Mesothelial cell of epicardium (in vitro differentiated cells): ENCODE data around the gene DNAJC16. TPM values are rescaled to one million over a fixed set of nuclear protein-coding genes. Genes with fewer than 3 reads are reported as not detected.

Experiments
- DNase-seq, 2 experiments: peaks; one replicate each; pipeline ENCODE4 v3.0.0; 2021; ENCODE audit warnings: low spot score in 2 of 2; ENCODE audit not compliant: unreplicated experiment in 2 of 2
- H3K27ac Mint-ChIP-seq: 2 replicates; pipeline ENCODE4 v1.8.0; 2021; ENCODE audit warnings: mixed read lengths
- H3K27me3 Mint-ChIP-seq: 2 replicates; pipeline ENCODE4 v1.8.0; 2021; ENCODE audit warnings: low read depth, mixed read lengths
- H3K36me3 Mint-ChIP-seq: 2 replicates; pipeline ENCODE4 v1.8.0; 2021; ENCODE audit warnings: mixed read lengths
- H3K4me1 Mint-ChIP-seq: 2 replicates; pipeline ENCODE4 v1.8.0; 2021; ENCODE audit warnings: mixed read lengths
- H3K4me3 Mint-ChIP-seq: 2 replicates; pipeline ENCODE4 v1.8.0; 2021; ENCODE audit warnings: mild to moderate bottlenecking, moderate library complexity, mixed read lengths
- H3K9me3 Mint-ChIP-seq: 2 replicates; pipeline ENCODE4 v1.8.0; 2021; ENCODE audit warnings: mixed read lengths
- total RNA-seq: library from RNA; stranded (reverse); gene quantifications from 3 replicates; pipeline ENCODE4 v1.2.1, GENCODE V29; 2021
- TF ChIP-seq, protein P1 (sequence below): fragments of 200-600 bp; sonication (generic); IDR thresholded peaks from one replicate; pipeline ENCODE4 v1.5.0; 2021; ENCODE audit warnings: antibody characterized with exemption; ENCODE audit not compliant: unreplicated experiment

DNAJC16 gene
- total RNA-seq, 1 donor from 2014 or later = 24.7 TPM

DNA sequence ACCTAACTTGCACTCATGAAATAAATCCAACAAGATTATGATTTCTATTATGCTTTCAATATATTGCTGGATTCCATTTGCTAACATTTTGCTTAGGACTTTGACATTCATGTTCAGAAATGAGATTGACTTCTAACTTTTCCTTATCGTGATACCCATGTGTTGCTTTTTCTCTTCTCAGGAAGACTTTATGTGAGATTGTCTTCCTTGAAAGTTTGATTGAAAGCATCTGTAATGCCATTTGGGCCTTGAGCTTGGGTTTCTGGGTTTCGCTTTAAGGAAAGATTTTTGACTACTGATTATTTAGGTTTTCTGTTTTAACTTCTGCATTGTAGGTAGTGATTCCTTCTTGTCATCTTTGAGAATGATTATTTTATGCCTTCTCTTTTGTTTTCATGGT is 30.4 kb downstream of the DNAJC16 start:
- Mint-ChIP-seq H3K27ac (no peak overlapping the region), H3K36me3 (peaks cover 15% of the 10 kb centered on the region), H3K9me3 (no peaks in the 10 kb centered on the region), H3K27me3 (no peaks in the 10 kb centered on the region), H3K4me1 (peaks cover 6% of the 10 kb centered on the region), H3K4me3 (no peak overlapping the region)
- TF ChIP-seq, protein P1, sequence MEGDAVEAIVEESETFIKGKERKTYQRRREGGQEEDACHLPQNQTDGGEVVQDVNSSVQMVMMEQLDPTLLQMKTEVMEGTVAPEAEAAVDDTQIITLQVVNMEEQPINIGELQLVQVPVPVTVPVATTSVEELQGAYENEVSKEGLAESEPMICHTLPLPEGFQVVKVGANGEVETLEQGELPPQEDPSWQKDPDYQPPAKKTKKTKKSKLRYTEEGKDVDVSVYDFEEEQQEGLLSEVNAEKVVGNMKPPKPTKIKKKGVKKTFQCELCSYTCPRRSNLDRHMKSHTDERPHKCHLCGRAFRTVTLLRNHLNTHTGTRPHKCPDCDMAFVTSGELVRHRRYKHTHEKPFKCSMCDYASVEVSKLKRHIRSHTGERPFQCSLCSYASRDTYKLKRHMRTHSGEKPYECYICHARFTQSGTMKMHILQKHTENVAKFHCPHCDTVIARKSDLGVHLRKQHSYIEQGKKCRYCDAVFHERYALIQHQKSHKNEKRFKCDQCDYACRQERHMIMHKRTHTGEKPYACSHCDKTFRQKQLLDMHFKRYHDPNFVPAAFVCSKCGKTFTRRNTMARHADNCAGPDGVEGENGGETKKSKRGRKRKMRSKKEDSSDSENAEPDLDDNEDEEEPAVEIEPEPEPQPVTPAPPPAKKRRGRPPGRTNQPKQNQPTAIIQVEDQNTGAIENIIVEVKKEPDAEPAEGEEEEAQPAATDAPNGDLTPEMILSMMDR = no peak
- no peak for DNase-seq

GRCh38 chr1:15557594-15557993 is 30.9 kb downstream of the DNAJC16 start:
- no peak for DNase-seq
- H3K4me1 Mint-ChIP-seq = peaks cover 6% of the 10 kb centered on the region
- no peak overlapping the region for H3K4me3 Mint-ChIP-seq
- TF ChIP-seq, protein P1 = no peak
- no peaks in the 10 kb centered on the region for H3K27me3 Mint-ChIP-seq
- H3K27ac Mint-ChIP-seq = no peak overlapping the region
- H3K36me3 Mint-ChIP-seq = peaks cover 20% of the 10 kb centered on the region
- H3K9me3 Mint-ChIP-seq = no peaks in the 10 kb centered on the region

DNA sequence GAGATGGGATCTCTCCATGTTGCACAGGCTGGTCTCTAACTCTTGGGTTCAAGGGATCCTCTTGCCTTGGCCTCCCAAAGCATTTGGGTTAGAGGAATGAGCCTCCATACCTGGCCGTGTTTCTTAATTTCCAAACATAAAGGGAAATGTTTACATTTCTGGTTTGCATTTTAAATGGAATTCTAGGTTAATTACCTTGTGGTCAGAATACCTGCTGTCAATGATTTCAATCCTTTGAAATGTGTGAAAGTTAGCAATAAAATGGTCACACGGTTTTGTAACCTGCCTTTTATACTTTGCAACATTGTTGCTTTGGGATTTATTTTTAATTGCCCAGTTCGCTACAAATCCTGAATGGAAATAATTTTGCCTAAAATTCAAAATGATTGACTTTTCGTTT is 31.9 kb downstream of the DNAJC16 start:
- no peaks in the 10 kb centered on the region for H3K9me3 Mint-ChIP-seq
- H3K27ac Mint-ChIP-seq = no peak overlapping the region
- no peaks in the 10 kb centered on the region for H3K27me3 Mint-ChIP-seq
- peaks cover 6% of the 10 kb centered on the region for H3K4me1 Mint-ChIP-seq
- no peak for DNase-seq
- peaks cover 23% of the 10 kb centered on the region for H3K36me3 Mint-ChIP-seq
- H3K4me3 Mint-ChIP-seq = no peak overlapping the region
- TF ChIP-seq, protein P1 = no peak

- H3K27me3 Mint-ChIP-seq = no peaks in the 10 kb centered on the region
- no peak overlapping the region for H3K4me3 Mint-ChIP-seq
- peaks cover 27% of the 10 kb centered on the region for H3K36me3 Mint-ChIP-seq
- H3K4me1 Mint-ChIP-seq = peaks cover 6% of the 10 kb centered on the region
- TF ChIP-seq, protein P1 = no peak
- DNase-seq = no peak
- no peaks in the 10 kb centered on the region for H3K9me3 Mint-ChIP-seq
- peak overlapping the region; percentile 14 for H3K27ac Mint-ChIP-seq
Measured at GRCh38 chr1:15559189-15559810, 32.7 kb downstream of the DNAJC16 start.

GRCh38 chr1:15568387-15569073 is 41.9 kb downstream of the DNAJC16 start:
- TF ChIP-seq, protein P1 = no peak
- no peak overlapping the region for H3K4me3 Mint-ChIP-seq
- DNase-seq = no peak

More at GRCh38 chr1:15568387-15569073, 41.9 kb downstream of the DNAJC16 start:
- no peaks in the 10 kb centered on the region for H3K27me3 Mint-ChIP-seq
- no peaks in the 10 kb centered on the region for H3K4me1 Mint-ChIP-seq
- H3K9me3 Mint-ChIP-seq = no peaks in the 10 kb centered on the region
- H3K36me3 Mint-ChIP-seq = peaks cover 47% of the 10 kb centered on the region
- no peak overlapping the region for H3K27ac Mint-ChIP-seq
